Activated CD4-positive, alpha-beta T cell treated with anti-CD3 and anti-CD28 coated beads for 36 hours (primary cell): Measurements from ENCODE around the gene PDZD7. TPM values are rescaled to one million over a fixed set of nuclear protein-coding genes. Genes with fewer than 3 reads are reported as not detected.
"Not testable (repeated sequence)": the region's sequence is repeated elsewhere in the genome, so short reads cannot be mapped to it uniquely, and the experiment has no call there.

Experiments used
- ATAC-seq: fragments of 200-7000 bp; cut with Tn5 transposase; one replicate; pipeline ENCODE4 v1.10.0; 2021; ENCODE audit warnings: mild to moderate bottlenecking, moderate library complexity
- CTCF ChIA-PET: fragments of 350-600 bp; sonication (Branson Sonifier 250); formaldehyde crosslinking; loops from one replicate; lab custom pipeline; 2021; ENCODE audit warnings: antibody characterized with exemption; lab: Charles Lee
- POLR2A ChIA-PET: fragments of 350-600 bp; sonication (Branson Sonifier 250); formaldehyde crosslinking; loops from one replicate; lab custom pipeline; 2021; ENCODE audit warnings: antibody characterized with exemption, inconsistent platforms; lab: Charles Lee
- DNase-seq: peaks from one replicate; pipeline ENCODE4 v3.0.0-alpha.2; 2020
- H3K27ac Mint-ChIP-seq: one replicate; pipeline ENCODE4 v1.8.0; 2021; ENCODE audit warnings: mixed read lengths
- H3K27me3 Mint-ChIP-seq: one replicate; pipeline ENCODE4 v1.8.0; 2021; ENCODE audit warnings: mixed read lengths
- H3K36me3 Mint-ChIP-seq: one replicate; pipeline ENCODE4 v1.8.0; 2021; ENCODE audit warnings: low read depth, mixed read lengths
- H3K4me1 Mint-ChIP-seq: one replicate; pipeline ENCODE4 v1.8.0; 2021; ENCODE audit warnings: mixed read lengths
- H3K4me3 Mint-ChIP-seq: one replicate; pipeline ENCODE4 v1.8.0; 2021; ENCODE audit warnings: mild to moderate bottlenecking, moderate library complexity, mixed read lengths
- H3K9me3 Mint-ChIP-seq: one replicate; pipeline ENCODE4 v1.8.0; 2021; ENCODE audit warnings: low read depth, mixed read lengths
- intact Hi-C, 2 experiments: fragments of 100-400 bp; cut with DNase I in 1 of 2; cut with micrococcal nuclease in 1 of 2; formaldehyde crosslinking; loops; one replicate each; pipeline versions ENCODE4 v1.14.2 to v1.15.1; 2022 to 2024; cut with DNase I, micrococcal nuclease
- total RNA-seq, 2 experiments: library from RNA; stranded (reverse); gene quantifications; one replicate each; pipeline ENCODE4 v1.2.3, GENCODE V29; 2021

Gene PDZD7
- total RNA-seq, 2 experiments from 2014 or later = 0.28 to 0.32 TPM

DNA sequence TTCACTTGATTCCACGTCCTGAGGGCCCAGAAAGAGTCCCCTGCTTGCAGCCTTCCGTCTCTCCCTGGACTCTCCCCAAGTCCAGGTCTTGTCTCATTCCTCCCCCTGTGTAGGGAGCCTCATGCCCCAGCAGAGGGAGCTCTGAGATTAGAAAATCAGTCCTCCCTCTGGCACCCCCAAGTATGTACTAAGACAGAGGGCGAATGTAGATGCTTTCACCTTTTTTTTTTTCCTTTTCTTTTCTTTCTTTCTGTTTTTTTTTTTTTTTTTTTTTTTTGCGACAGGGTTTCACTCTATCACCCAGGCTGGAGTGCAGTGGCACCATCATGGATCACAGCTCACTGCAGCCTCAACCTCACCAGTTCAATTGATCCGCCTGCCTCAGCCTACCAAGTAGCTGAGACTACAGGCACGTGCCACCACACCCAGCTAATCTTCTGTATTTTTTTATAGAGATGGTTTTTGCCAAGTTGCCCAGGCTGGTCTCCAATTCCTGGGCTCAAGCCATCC, 10.4 kb upstream of the PDZD7 start:
- Mint-ChIP-seq H3K4me1 (peaks cover 21% of the 10 kb centered on the region), H3K9me3 (no peaks in the 10 kb centered on the region), H3K36me3 (no peaks in the 10 kb centered on the region), H3K27ac (no peak overlapping the region), H3K27me3 (peaks cover 2% of the 10 kb centered on the region), H3K4me3 (no peak overlapping the region)
- ChIA-PET POLR2A (interaction anchor here (0.6 kb wide), 2 partner anchors 115 to 522 kb away, joined by 3 read pairs; no protein-coding TSS in a partner anchor), CTCF (interaction anchor here (0.6 to 25.2 kb wide), 12 partner anchors 10 to 1388 kb away, joined by 3 to 526 read pairs (median 6); partner anchors contain the start of genes KAZALD1, PDZD7 and SFXN3)
- peak; percentile 83 for DNase-seq
- ATAC-seq = peak; percentile 84
- intact Hi-C loops = loop anchor here (1.0 to 5.0 kb wide), 3 partner anchors 27 to 311 kb away; partner anchors contain the start of gene BTRC (in 1 of the 2)

DNA sequence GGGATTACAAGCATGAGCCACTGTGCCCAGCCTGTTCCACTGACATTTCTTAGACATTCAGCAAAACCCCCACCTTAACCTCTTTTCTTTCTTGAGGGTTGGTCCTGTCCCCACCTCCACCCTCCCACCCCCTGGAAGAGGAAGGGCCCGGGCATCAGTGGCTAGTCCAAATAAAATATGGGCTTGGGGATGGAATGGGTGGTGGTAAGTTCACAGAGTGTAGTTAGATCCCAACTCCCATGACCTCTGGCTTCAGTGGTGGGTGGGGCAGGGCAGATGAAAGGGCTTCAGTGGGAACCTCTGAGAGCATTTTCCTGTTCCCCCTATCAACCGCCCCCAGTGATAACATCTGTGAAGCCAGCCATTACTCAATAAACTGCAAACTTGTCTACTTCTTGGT, 9.9 kb upstream of the PDZD7 start:
- POLR2A ChIA-PET = interaction anchor here (0.6 kb wide), 1 partner anchor 114 kb away, joined by 3 read pairs; no protein-coding TSS in a partner anchor
- no peaks in the 10 kb centered on the region for H3K36me3 Mint-ChIP-seq
- CTCF ChIA-PET = interaction anchor here (0.6 to 25.2 kb wide), 10 partner anchors 10 to 1388 kb away, joined by 3 to 526 read pairs (median 9); partner anchors contain the start of genes KAZALD1, PDZD7 and SFXN3
- peaks cover 21% of the 10 kb centered on the region for H3K4me1 Mint-ChIP-seq
- intact Hi-C loops = loop anchor here (1.0 to 5.0 kb wide), 3 partner anchors 27 to 311 kb away; partner anchors contain the start of gene BTRC (in 1 of the 2)
- H3K27me3 Mint-ChIP-seq = no peaks in the 10 kb centered on the region
- no peaks in the 10 kb centered on the region for H3K9me3 Mint-ChIP-seq
- H3K4me3 Mint-ChIP-seq = no peak overlapping the region
- DNase-seq = no peak
- no peak overlapping the region for H3K27ac Mint-ChIP-seq
- no peak for ATAC-seq

DNA sequence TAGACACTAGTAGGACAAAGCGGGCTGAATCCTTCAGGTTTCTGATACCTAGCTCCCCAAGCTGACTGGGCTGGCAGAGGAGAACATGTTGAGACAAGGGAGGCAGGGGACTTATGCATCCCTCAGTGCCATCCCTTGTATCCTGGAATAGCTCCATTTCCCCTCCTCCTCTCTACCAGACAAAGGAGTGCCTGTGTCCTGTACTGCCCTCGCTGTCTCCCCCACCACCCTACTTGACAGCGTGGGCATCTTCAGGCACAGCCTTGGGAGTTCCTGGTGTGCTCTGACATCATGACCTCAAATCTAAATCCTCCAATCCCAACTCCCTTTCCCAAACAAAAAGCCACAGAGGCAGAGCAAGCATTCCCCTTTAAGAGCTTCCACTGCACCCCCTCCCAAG, 9.1 kb upstream of the PDZD7 start:
- intact Hi-C loops = loop anchor here in 1 of 2 experiments (5.0 kb wide), 1 partner anchor 312 kb away; the partner anchor contains the start of gene BTRC
- ChIA-PET POLR2A (no interaction called here), CTCF (interaction anchor here (0.5 to 25.2 kb wide), 5 partner anchors 9 to 102 kb away, joined by 3 to 526 read pairs (median 8); partner anchors contain the start of genes KAZALD1, PDZD7 and SFXN3)
- H3K27me3 Mint-ChIP-seq = no peaks in the 10 kb centered on the region
- H3K36me3 Mint-ChIP-seq = peaks cover 3% of the 10 kb centered on the region
- no peak overlapping the region for H3K27ac Mint-ChIP-seq
- ATAC-seq (no peak), DNase-seq (no peak)
- H3K4me3 Mint-ChIP-seq = no peak overlapping the region
- peaks cover 21% of the 10 kb centered on the region for H3K4me1 Mint-ChIP-seq
- no peaks in the 10 kb centered on the region for H3K9me3 Mint-ChIP-seq

DNA sequence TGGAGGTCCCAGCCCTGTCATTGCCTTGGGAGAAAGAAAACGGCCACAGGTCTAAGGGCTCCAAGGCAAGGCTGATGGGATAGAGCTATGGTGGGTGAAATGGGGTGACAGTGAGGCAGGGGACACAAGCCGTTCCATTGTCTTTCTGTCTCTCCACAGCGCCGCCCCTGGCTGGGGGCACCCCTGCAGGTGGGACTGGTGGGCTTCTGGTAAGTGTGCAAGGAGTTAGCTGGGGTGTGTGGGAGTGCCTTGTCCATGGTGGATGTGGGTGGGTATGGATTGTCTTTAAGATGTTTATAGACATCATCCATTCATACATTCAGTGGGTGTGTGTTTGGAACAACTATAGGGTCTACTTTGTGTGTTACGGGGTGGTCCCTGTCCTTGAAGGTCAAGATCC, 7.6 kb upstream of the PDZD7 start:
- ChIA-PET POLR2A (no interaction called here), CTCF (interaction anchor here (0.6 to 25.2 kb wide), 3 partner anchors 22 to 212 kb away, joined by 3 to 526 read pairs (median 8); partner anchors contain the start of gene KAZALD1)
- Mint-ChIP-seq H3K27me3 (no peaks in the 10 kb centered on the region), H3K36me3 (peaks cover 3% of the 10 kb centered on the region), H3K27ac (no peak overlapping the region), H3K4me1 (peaks cover 24% of the 10 kb centered on the region), H3K9me3 (no peaks in the 10 kb centered on the region), H3K4me3 (no peak overlapping the region)
- intact Hi-C loops = no loop called here
- no peak for DNase-seq
- ATAC-seq = no peak

DNA sequence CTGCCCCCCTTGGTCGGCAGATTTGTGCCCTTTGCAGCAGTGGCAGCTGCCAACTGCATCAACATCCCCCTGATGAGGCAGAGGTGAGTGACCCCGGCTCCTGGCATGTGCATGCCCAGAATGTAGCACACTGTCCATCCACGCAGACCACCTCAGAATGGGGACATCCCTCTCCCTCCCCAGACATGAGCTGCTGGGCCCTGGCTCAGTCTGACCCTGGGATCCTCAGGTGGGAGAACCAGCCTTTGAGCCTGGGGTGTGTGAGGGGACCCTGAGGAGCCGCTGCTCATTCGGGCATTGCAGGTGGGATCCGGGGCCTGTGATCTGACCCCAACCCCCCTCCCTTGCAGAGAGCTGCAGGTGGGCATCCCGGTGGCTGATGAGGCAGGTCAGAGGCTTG, 5.8 kb upstream of the PDZD7 start:
- ChIA-PET POLR2A (no interaction called here), CTCF (interaction anchor here (25.2 kb wide), 1 partner anchor 24 kb away, joined by 526 read pairs; the partner anchor contains the start of gene KAZALD1)
- H3K9me3 Mint-ChIP-seq = no peaks in the 10 kb centered on the region
- H3K4me3 Mint-ChIP-seq = no peak overlapping the region
- ATAC-seq (no peak), DNase-seq (no peak)
- no peaks in the 10 kb centered on the region for H3K27me3 Mint-ChIP-seq
- H3K36me3 Mint-ChIP-seq = peaks cover 3% of the 10 kb centered on the region
- no peak overlapping the region for H3K27ac Mint-ChIP-seq
- H3K4me1 Mint-ChIP-seq = peaks cover 18% of the 10 kb centered on the region
- intact Hi-C loops = no loop called here

DNA sequence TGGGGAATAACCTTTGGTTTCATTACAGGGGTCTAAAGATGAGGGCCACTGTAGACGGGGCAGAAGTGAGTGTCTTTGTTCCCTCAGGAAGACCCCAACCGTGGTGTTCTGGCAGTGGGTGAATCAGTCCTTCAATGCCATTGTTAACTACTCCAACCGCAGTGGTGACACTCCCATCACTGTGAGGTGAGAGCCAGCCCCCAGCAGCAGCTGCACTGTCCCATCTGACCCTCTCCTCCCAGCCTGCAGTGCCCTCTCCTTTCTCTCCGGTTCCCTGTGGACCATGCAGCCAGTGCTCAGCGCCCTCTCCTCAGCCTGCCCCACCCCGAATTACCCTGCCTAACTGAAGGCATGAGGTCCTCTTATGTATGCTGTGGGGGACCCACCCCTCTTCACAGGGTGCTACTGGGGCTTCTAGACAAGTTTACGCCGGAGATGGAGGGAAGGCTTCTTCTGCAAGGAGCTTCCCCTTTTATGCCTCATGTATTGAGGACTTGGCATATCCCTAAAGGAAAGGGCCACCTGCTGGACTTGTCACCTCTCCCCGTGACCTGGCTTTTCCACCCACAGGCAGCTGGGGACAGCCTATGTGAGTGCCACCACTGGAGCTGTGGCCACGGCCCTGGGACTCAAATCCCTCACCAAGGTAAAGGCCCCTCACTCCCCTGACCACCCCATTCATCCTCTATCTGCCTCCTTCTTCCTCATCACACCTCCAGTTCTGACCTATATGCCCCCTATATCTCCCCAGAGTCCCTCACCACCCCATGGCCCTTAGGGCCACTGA, 5.2 kb upstream of the PDZD7 start:
- peaks cover 20% of the 10 kb centered on the region for H3K4me1 Mint-ChIP-seq
- no peak for DNase-seq
- no peak overlapping the region for H3K4me3 Mint-ChIP-seq
- no peaks in the 10 kb centered on the region for H3K27me3 Mint-ChIP-seq
- ChIA-PET CTCF (interaction anchor here (1.0 to 25.2 kb wide), 4 partner anchors 17 to 29 kb away, joined by 3 to 526 read pairs (median 5); partner anchors contain the start of gene KAZALD1), POLR2A (no interaction called here)
- H3K27ac Mint-ChIP-seq = no peak overlapping the region
- intact Hi-C loops = no loop called here
- H3K36me3 Mint-ChIP-seq = peaks cover 3% of the 10 kb centered on the region
- ATAC-seq = no peak
- H3K9me3 Mint-ChIP-seq = no peaks in the 10 kb centered on the region

DNA sequence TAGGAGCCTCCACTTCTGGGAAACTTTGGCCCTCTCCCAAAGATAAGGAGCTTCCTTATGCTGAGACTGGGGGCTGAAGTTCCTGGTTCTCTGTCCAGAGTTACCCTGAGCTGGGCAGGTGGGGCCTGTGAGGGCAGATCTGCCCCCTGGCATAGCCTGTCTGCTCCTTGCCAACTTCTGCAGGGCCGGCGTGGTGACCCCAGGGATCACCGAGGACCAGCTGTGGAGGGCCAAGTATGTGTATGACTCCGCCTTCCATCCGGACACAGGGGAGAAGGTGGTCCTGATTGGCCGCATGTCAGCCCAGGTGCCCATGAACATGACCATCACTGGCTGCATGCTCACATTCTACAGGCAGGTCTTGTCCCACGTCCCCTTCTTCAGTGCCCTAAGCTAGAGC, 4.4 kb upstream of the PDZD7 start:
- Mint-ChIP-seq H3K27me3 (no peaks in the 10 kb centered on the region), H3K4me1 (peaks cover 21% of the 10 kb centered on the region), H3K4me3 (no peak overlapping the region), H3K9me3 (no peaks in the 10 kb centered on the region), H3K36me3 (peaks cover 3% of the 10 kb centered on the region), H3K27ac (no peak overlapping the region)
- no peak for DNase-seq
- ATAC-seq = no peak
- intact Hi-C loops = no loop called here
- CTCF ChIA-PET = interaction anchor here (0.7 to 25.2 kb wide), 5 partner anchors 12 to 29 kb away, joined by 3 to 526 read pairs (median 4); partner anchors contain the start of gene KAZALD1
- POLR2A ChIA-PET = no interaction called here

DNA sequence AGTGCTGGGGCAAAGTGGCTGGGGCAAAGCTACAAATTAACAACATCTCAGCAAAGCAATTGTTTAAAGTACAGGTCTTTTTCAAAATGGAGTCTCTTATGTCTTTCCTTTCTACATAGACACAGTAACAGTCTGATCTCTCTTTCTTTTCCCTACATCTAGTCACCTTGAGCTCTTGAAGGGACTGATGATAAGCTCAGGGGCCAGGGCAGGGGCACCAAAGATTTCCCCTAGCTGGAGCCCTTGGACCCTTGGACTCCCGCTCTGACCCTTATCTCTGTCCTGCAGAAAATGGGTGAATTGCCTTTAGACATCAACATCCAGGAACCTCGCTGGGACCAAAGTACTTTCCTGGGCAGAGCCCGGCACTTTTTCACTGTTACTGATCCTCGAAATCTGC, 3.5 kb upstream of the PDZD7 start:
- POLR2A ChIA-PET = not testable (repeated sequence)

DNA sequence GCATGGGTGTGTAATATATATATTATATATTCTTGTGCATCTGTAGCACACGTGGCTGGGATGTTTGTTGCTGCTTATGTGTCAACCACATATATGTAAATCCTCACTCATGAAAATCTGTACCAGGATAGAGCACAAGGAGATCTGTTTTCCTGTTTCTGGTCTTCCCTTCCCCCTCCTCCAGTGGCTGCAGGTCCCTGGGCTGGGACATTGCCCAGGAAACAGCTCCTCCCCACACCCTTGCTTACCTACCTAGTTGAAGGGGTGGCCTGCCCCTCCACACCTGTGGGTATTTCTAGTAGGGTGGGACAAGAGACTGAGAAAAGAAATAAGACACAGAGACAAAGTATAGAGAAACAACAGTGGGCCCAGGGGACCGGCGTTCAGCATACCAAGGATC, 2.3 kb upstream of the PDZD7 start:
- no peaks in the 10 kb centered on the region for H3K27me3 Mint-ChIP-seq
- intact Hi-C loops = loop anchor here in 1 of 2 experiments (5.0 kb wide), 2 partner anchors 661 to 784 kb away; partner anchors contain the start of gene OGA
- ATAC-seq = no peak
- DNase-seq = no peak
- H3K9me3 Mint-ChIP-seq = no peaks in the 10 kb centered on the region
- peak overlapping the region; percentile 29 for H3K4me3 Mint-ChIP-seq
- ChIA-PET CTCF (interaction anchor here (1.3 to 25.2 kb wide), 5 partner anchors 7 to 109 kb away, joined by 3 to 526 read pairs (median 29); partner anchors contain the start of gene KAZALD1), POLR2A (no interaction called here)
- peaks cover 22% of the 10 kb centered on the region for H3K4me1 Mint-ChIP-seq
- H3K27ac Mint-ChIP-seq = no peak overlapping the region
- peaks cover 3% of the 10 kb centered on the region for H3K36me3 Mint-ChIP-seq

More for the DNA sequence above, 3.5 kb upstream of the PDZD7 start:
- not testable (repeated sequence) for ATAC-seq, H3K27me3 Mint-ChIP-seq, H3K4me3 Mint-ChIP-seq, H3K9me3 Mint-ChIP-seq, DNase-seq, H3K36me3 Mint-ChIP-seq, H3K27ac Mint-ChIP-seq
- intact Hi-C loops = loop anchor here in 1 of 2 experiments (5.0 kb wide), 2 partner anchors 662 to 783 kb away; partner anchors contain the start of gene OGA
- H3K4me1 Mint-ChIP-seq = peaks cover 22% of the 10 kb centered on the region
- CTCF ChIA-PET = interaction anchor here (0.5 to 25.2 kb wide), 6 partner anchors 9 to 1158 kb away, joined by 3 to 526 read pairs (median 3); partner anchors contain the start of gene KAZALD1

DNA sequence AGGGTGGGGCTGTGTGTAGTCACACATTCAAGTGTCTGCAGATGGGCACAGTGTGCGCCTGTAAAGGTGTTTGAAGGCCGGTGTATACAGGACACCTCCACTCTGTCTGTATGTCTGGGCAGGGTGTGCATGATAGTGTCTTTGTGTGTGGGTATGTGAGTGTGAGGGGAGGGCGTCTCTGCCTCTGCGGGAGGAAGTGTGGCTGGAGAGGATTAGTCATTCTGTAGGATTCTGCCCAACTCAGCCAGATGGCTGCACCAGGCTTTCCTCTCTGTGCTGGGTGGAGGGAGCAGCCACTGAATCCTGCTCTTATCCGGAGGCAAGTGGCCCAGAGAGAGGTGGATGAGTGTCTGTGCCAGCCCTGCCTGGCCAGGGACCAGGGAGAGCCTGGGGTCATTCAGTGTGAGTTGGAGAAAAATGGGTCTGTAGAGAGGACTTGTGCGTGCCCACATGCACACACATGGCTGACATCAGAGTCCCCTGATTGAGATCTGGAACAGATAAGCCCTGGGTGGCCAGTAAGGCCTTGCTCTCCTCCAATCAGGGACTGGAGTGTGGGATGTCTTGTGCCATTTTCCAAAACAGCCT, 1.8 kb upstream of the PDZD7 start:
- peak overlapping the region; percentile 80 for H3K4me3 Mint-ChIP-seq
- ATAC-seq (peak; percentile 56), DNase-seq (peak; percentile 76)
- ChIA-PET POLR2A (no interaction called here), CTCF (interaction anchor here (1.3 to 25.2 kb wide), 6 partner anchors 8 to 110 kb away, joined by 3 to 526 read pairs (median 27); partner anchors contain the start of gene KAZALD1)
- peaks cover 22% of the 10 kb centered on the region for H3K4me1 Mint-ChIP-seq
- peak overlapping the region; percentile 90 for H3K27ac Mint-ChIP-seq
- H3K9me3 Mint-ChIP-seq = no peaks in the 10 kb centered on the region
- intact Hi-C loops = loop anchor here (1.0 to 5.0 kb wide), 5 partner anchors 10 to 785 kb away; partner anchors contain the start of genes OGA (in 1 of the 2) and SLF2 (in 1 of the 2)
- H3K36me3 Mint-ChIP-seq = peaks cover 3% of the 10 kb centered on the region
- H3K27me3 Mint-ChIP-seq = no peaks in the 10 kb centered on the region
